HG02981 (cell line): ENCODE measurements around the gene EMILIN3.

Experiments used
- ATAC-seq: cut with Tn5 transposase; IDR thresholded peaks from one replicate; pipeline ENCODE4 v1.9.1; 2021; ENCODE audit warnings: mild to moderate bottlenecking, moderate library complexity; ENCODE audit not compliant: unreplicated experiment

The EMILIN3 gene

GRCh38 chr20:41364967-41365765 lies 1.5 kb downstream of the EMILIN3 start:
- ATAC-seq = no peak

GRCh38 chr20:41364236-41364855 lies 2.3 kb downstream of the EMILIN3 start:
- ATAC-seq = no peak

- no peak for ATAC-seq
Observed at GRCh38 chr20:41363601-41364000, 3.0 kb downstream of the EMILIN3 start.

GRCh38 chr20:41362748-41363140 lies 3.9 kb downstream of the EMILIN3 start:
- ATAC-seq = no peak

- ATAC-seq = no peak
Observed at GRCh38 chr20:41361757-41362747, 4.6 kb downstream of the EMILIN3 start.

GRCh38 chr20:41360831-41361756 lies 5.5 kb downstream of the EMILIN3 start:
- ATAC-seq = no peak

- no peak for ATAC-seq
Observed at GRCh38 chr20:41359541-41360011, 7.0 kb downstream of the EMILIN3 start.

GRCh38 chr20:41358717-41359116 lies 7.9 kb downstream of the EMILIN3 start:
- no peak for ATAC-seq

- no peak for ATAC-seq
Observed at GRCh38 chr20:41358230-41358629, 8.4 kb downstream of the EMILIN3 start.

GRCh38 chr20:41357424-41358163 lies 9.0 kb downstream of the EMILIN3 start:
- ATAC-seq = no peak

- no peak for ATAC-seq
Observed at GRCh38 chr20:41356951-41357350, 9.7 kb downstream of the EMILIN3 start.

GRCh38 chr20:41355598-41356203 lies 10.9 kb downstream of the EMILIN3 start:
- no peak for ATAC-seq

GRCh38 chr20:41355192-41355591 lies 11.4 kb downstream of the EMILIN3 start:
- no peak for ATAC-seq

GRCh38 chr20:41353530-41353929 lies 13.1 kb downstream of the EMILIN3 start:
- ATAC-seq = no peak

- ATAC-seq = no peak
Observed at GRCh38 chr20:41352666-41353065, 14.0 kb downstream of the EMILIN3 start.

- ATAC-seq = no peak
Observed at GRCh38 chr20:41352106-41352505, 14.5 kb downstream of the EMILIN3 start.

- no peak for ATAC-seq
Observed at GRCh38 chr20:41350408-41350962, 16.1 kb downstream of the EMILIN3 start.

GRCh38 chr20:41349943-41350342 lies 16.7 kb downstream of the EMILIN3 start:
- no peak for ATAC-seq

GRCh38 chr20:41349266-41349665 lies 17.4 kb downstream of the EMILIN3 start:
- ATAC-seq = no peak
